COR-L47 (cell line): ENCODE measurements around the gene KCNK17.
"Not testable (repeated sequence)": the region's sequence is repeated elsewhere in the genome, so short reads cannot be mapped to it uniquely, and the experiment has no call there.

Experiments used
- DNase-seq: peaks from one replicate; lab custom pipeline; 2025; lab: John Stamatoyannopoulos, UW

The KCNK17 gene

GRCh38 chr6:39302011-39302410, 12.2 kb downstream of the KCNK17 start:
- no peak for DNase-seq

GRCh38 chr6:39301606-39302005, 12.6 kb downstream of the KCNK17 start:
- no peak for DNase-seq

- DNase-seq: no peak
These were observed 13.5 kb downstream of the KCNK17 start for GRCh38 chr6:39300739-39301138.

- DNase-seq: no peak
These were observed 16.2 kb downstream of the KCNK17 start for GRCh38 chr6:39298061-39298460.

- no peak for DNase-seq
These were observed 17.2 kb downstream of the KCNK17 start for GRCh38 chr6:39296745-39297640.

- DNase-seq: no peak
These were observed 18.6 kb downstream of the KCNK17 start for GRCh38 chr6:39295611-39296011.

GRCh38 chr6:39294899-39295298, 19.3 kb downstream of the KCNK17 start:
- no peak for DNase-seq

GRCh38 chr6:39294133-39294532, 20.1 kb downstream of the KCNK17 start:
- no peak for DNase-seq

- DNase-seq: no peak
These were observed 21.6 kb downstream of the KCNK17 start for GRCh38 chr6:39292637-39293036.

GRCh38 chr6:39289490-39289889, 24.7 kb downstream of the KCNK17 start:
- DNase-seq: no peak

- DNase-seq: no peak
These were observed 26.6 kb downstream of the KCNK17 start for GRCh38 chr6:39287601-39288000.

GRCh38 chr6:39286596-39286995, 27.6 kb downstream of the KCNK17 start:
- DNase-seq: not testable (repeated sequence)

GRCh38 chr6:39282774-39283173, 31.4 kb downstream of the KCNK17 start:
- DNase-seq: no peak

- DNase-seq: no peak
These were observed 32.8 kb downstream of the KCNK17 start for GRCh38 chr6:39281312-39281980.

- DNase-seq: no peak
These were observed 33.9 kb downstream of the KCNK17 start for GRCh38 chr6:39280247-39280731.

- no peak for DNase-seq
These were observed 34.7 kb downstream of the KCNK17 start for GRCh38 chr6:39279539-39279938.

GRCh38 chr6:39276379-39276995, 37.7 kb downstream of the KCNK17 start:
- DNase-seq: no peak

- no peak for DNase-seq
These were observed 39.3 kb downstream of the KCNK17 start for GRCh38 chr6:39274903-39275302.

GRCh38 chr6:39274471-39274870, 39.7 kb downstream of the KCNK17 start:
- DNase-seq: no peak

GRCh38 chr6:39273406-39273821, 40.8 kb downstream of the KCNK17 start:
- DNase-seq: no peak

GRCh38 chr6:39269961-39270360, 44.3 kb downstream of the KCNK17 start:
- no peak for DNase-seq

GRCh38 chr6:39268721-39269120, 45.5 kb downstream of the KCNK17 start:
- DNase-seq: no peak

GRCh38 chr6:39268171-39268570, 46.0 kb downstream of the KCNK17 start:
- no peak for DNase-seq
